Measurements from ENCODE around the gene EVC2.

- TF ChIP-seq CTCF (conservative IDR thresholded peaks at IDR 0.05; ENCODE audit: low read length) (no peak), EZH2phosphoT487 (IDR thresholded peaks at IDR 0.05; ENCODE audit: borderline replicate concordance, low read depth, low read length) (no peak)
These were observed 10.1 kb upstream of the EVC2 start for GRCh38 chr4:5718411-5718810.
